ENCODE data around the gene PDE3A.
A peak's percentile ranks its signal among the peaks of the same experiment; 100 is the strongest.
"Not testable (repeated sequence)": the region's sequence is repeated elsewhere in the genome, so short reads cannot be mapped to it uniquely, and the experiment has no call there.

The PDE3A gene

DNA sequence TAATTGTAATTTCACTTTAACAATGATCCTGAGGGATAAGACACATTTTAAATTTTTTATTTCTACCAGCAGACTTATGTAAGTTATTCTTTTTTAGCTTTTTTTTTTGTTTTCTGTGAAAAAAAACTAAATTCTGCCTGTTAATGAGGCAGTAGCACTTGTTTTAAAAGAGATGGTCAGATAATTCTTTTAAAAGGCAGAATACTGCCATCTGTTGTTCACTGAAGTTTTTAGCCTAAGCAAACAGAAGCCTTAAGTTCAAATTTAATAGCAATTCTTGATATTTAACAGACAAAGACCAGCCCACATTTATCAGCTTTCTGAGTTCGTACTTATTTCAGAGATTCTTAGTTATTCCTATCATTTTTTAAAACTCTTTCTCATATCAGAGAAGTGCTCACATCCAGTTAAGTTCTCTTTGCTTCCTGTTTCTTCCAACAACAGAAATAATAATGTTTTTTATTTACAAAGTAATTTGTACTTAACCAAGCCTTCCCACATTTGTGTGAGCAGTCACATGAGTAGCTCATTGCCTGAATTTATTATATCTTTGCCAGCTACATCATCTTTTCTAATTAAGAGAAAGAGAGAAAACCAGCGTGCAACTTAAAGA is 233.4 kb downstream of the PDE3A start:
- H3K9me2 ChIP-seq (replicated peaks; ENCODE audit: insufficient read depth, low read length), result no peaks in the 10 kb centered on the region
- no peak overlapping the region for H3K27ac ChIP-seq (ENCODE audit: low read length)
- no peak overlapping the region for H3K4me2 ChIP-seq (ENCODE audit: low read depth, low read length)
- no peak overlapping the region for H3K9ac ChIP-seq (ENCODE audit: low read length)
- H2AFZ ChIP-seq (ENCODE audit: low read length), result no peak overlapping the region
- H3K27me3 ChIP-seq (replicated peaks; ENCODE audit: insufficient read depth, low read length), result no peaks in the 10 kb centered on the region
- DNase-seq, result peak; percentile 40
- H3K9me3 ChIP-seq (replicated peaks; ENCODE audit: insufficient read depth, low read length), result no peaks in the 10 kb centered on the region
- no peak overlapping the region for H3K4me3 ChIP-seq (ENCODE audit: low read length)
- TF ChIP-seq EZH2phosphoT487 (IDR thresholded peaks at IDR 0.05; ENCODE audit: low read length), result no peak
- TF ChIP-seq, protein P1, sequence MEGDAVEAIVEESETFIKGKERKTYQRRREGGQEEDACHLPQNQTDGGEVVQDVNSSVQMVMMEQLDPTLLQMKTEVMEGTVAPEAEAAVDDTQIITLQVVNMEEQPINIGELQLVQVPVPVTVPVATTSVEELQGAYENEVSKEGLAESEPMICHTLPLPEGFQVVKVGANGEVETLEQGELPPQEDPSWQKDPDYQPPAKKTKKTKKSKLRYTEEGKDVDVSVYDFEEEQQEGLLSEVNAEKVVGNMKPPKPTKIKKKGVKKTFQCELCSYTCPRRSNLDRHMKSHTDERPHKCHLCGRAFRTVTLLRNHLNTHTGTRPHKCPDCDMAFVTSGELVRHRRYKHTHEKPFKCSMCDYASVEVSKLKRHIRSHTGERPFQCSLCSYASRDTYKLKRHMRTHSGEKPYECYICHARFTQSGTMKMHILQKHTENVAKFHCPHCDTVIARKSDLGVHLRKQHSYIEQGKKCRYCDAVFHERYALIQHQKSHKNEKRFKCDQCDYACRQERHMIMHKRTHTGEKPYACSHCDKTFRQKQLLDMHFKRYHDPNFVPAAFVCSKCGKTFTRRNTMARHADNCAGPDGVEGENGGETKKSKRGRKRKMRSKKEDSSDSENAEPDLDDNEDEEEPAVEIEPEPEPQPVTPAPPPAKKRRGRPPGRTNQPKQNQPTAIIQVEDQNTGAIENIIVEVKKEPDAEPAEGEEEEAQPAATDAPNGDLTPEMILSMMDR (IDR thresholded peaks at IDR 0.05; ENCODE audit: low read length), result peak; percentile 32
- no peaks in the 10 kb centered on the region for H3K79me2 ChIP-seq (ENCODE audit: low read length)
- H3K4me1 ChIP-seq (ENCODE audit: low read length), result 0 out of 2 replicates have a peak, but pooled peaks cover 6% of the 10 kb centered on the region
- peaks cover 4% of the 10 kb centered on the region; the same call in 1 of the 2 replicates for H3F3A ChIP-seq (ENCODE audit: insufficient read depth, low read length)
- H3K36me3 ChIP-seq (replicated peaks; ENCODE audit: insufficient read depth, low read length), result no peaks in the 10 kb centered on the region
- no peaks in the 10 kb centered on the region for H4K20me1 ChIP-seq (ENCODE audit: insufficient read depth, low read length)

DNA sequence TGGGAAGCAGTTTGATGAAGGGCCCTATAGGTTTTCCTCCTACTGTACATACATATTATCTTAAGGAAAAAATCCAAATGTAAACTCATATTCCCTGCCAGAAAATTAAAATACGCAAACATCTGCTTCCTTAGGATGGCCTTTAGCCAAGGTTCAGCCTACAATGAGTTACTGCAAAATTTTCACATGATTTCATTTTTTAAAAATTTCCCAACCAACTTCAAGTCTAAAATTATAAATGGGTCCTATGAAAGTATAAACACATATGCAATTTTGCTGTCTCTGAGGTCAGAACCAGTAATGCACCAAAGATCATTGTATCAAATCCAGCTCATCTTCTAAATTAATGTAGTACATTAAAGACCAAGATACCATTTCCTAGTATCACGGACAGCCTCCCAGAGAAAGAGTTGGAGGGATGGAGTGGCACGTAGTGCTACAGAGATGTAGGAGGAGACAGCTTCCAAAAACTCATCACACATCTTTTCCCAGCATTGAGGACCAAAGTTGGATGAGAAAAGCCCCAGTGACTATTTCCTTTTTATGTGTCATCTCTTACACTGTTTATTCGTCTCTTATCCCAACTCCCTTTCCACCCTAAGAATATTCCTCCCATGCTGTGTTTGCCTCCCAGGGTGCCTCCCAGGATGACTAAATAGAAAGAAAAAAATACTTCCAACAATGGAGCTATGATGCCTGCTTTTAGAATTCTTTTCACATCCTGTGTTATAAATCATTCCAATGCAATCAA is 234.5 kb downstream of the PDE3A start:
- Histone ChIP-seq H3K27me3 (replicated peaks; ENCODE audit: insufficient read depth, low read length) (no peaks in the 10 kb centered on the region), H3K4me3 (ENCODE audit: low read length) (no peak overlapping the region), H3K79me2 (ENCODE audit: low read length) (no peaks in the 10 kb centered on the region), H2AFZ (ENCODE audit: low read length) (no peak overlapping the region), H3K9me2 (replicated peaks; ENCODE audit: insufficient read depth, low read length) (no peaks in the 10 kb centered on the region), H3K9me3 (replicated peaks; ENCODE audit: insufficient read depth, low read length) (no peaks in the 10 kb centered on the region), H3K27ac (ENCODE audit: low read length) (no peak overlapping the region), H3K4me2 (ENCODE audit: low read depth, low read length) (no peak overlapping the region), H4K20me1 (ENCODE audit: insufficient read depth, low read length) (no peaks in the 10 kb centered on the region), H3K4me1 (ENCODE audit: low read length) (no peaks in the 10 kb centered on the region), H3K36me3 (replicated peaks; ENCODE audit: insufficient read depth, low read length) (no peaks in the 10 kb centered on the region), H3K9ac (ENCODE audit: low read length) (no peak overlapping the region), H3F3A (ENCODE audit: insufficient read depth, low read length) (no peaks in the 10 kb centered on the region; the same call in 1 of the 2 replicates)
- DNase-seq, result no peak
- no peak for TF ChIP-seq EZH2phosphoT487 (IDR thresholded peaks at IDR 0.05; ENCODE audit: low read length)
- no peak for TF ChIP-seq EZH2 (optimal IDR thresholded peaks at IDR 0.05; ENCODE audit: low read depth, low read length)
- TF ChIP-seq, protein P1 (IDR thresholded peaks at IDR 0.05; ENCODE audit: low read length), result no peak

DNA sequence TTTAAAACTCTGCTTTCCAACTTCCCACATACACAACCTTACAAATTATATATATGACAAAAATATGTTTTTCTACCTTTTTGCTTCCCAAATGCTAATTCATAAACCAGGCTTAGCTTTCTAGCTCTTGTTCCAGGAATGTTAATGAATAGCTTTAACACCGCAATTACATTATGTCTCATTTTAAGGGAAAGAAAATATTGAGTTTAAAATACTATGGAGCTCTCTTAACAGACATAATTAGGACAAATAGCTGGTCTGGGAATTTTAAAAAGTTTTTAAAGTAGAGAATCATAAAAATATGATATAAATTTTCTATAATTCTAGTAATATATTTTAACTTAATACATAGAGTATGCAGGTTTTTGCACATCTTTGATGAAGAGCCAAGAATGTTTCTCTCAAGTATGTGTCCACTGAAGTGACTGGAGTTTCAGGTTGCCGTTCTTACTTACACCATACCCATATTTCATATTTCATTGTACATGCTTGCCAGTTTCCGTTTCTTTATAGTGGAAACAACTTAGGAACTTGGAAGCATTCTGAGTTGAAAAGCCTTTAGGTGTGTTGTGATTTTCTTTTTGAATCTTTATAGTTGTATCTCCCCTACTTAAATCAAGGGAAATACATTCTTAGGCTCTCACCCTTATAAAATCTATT is 236.2 kb downstream of the PDE3A start:
- Histone ChIP-seq H3K27ac (ENCODE audit: low read length) (no peak overlapping the region), H3K27me3 (replicated peaks; ENCODE audit: insufficient read depth, low read length) (no peaks in the 10 kb centered on the region), H3K4me2 (ENCODE audit: low read depth, low read length) (no peak overlapping the region), H2AFZ (ENCODE audit: low read length) (no peak overlapping the region), H3K9me3 (replicated peaks; ENCODE audit: insufficient read depth, low read length) (no peaks in the 10 kb centered on the region), H3K79me2 (ENCODE audit: low read length) (no peaks in the 10 kb centered on the region), H3K9ac (ENCODE audit: low read length) (no peak overlapping the region), H3K4me1 (ENCODE audit: low read length) (no peaks in the 10 kb centered on the region), H4K20me1 (ENCODE audit: insufficient read depth, low read length) (no peaks in the 10 kb centered on the region), H3F3A (ENCODE audit: insufficient read depth, low read length) (no peaks in the 10 kb centered on the region), H3K4me3 (ENCODE audit: low read length) (no peak overlapping the region), H3K9me2 (replicated peaks; ENCODE audit: insufficient read depth, low read length) (no peaks in the 10 kb centered on the region), H3K36me3 (replicated peaks; ENCODE audit: insufficient read depth, low read length) (no peaks in the 10 kb centered on the region)
- no peak for TF ChIP-seq EZH2 (optimal IDR thresholded peaks at IDR 0.05; ENCODE audit: low read depth, low read length)
- no peak for TF ChIP-seq EZH2phosphoT487 (IDR thresholded peaks at IDR 0.05; ENCODE audit: low read length)
- TF ChIP-seq, protein P1 (IDR thresholded peaks at IDR 0.05; ENCODE audit: low read length), result no peak
- no peak for DNase-seq

DNA sequence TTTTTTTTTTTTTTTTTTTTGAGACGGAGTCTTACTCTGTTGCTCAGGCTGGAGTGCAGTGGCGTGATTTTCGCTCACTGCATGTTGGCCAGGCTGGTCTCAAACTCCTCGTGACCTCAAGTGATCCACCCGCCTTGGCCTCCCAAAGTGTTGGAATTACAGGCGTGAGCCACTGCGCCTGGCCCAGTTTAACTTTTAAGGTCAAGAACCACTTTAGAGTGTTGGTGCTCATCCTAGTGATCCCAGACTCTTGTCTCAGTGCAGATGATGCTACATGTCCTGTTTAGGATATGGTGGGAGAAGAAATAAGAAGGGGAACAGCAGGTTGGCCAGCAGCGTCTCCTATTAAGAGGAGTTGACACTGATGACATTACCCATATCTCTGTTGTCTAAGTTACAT is 246.7 kb downstream of the PDE3A start:
- H3K9me2 ChIP-seq (replicated peaks; ENCODE audit: insufficient read depth, low read length); H3K27me3 ChIP-seq (replicated peaks; ENCODE audit: insufficient read depth, low read length); H3K36me3 ChIP-seq (replicated peaks; ENCODE audit: insufficient read depth, low read length); H3K4me2 ChIP-seq (ENCODE audit: low read depth, low read length); H3K27ac ChIP-seq (ENCODE audit: low read length); H2AFZ ChIP-seq (ENCODE audit: low read length); H3K4me3 ChIP-seq (ENCODE audit: low read length); H3K9ac ChIP-seq (ENCODE audit: low read length); H3F3A ChIP-seq (ENCODE audit: insufficient read depth, low read length); H3K79me2 ChIP-seq (ENCODE audit: low read length); DNase-seq; H3K4me1 ChIP-seq (ENCODE audit: low read length); H3K9me3 ChIP-seq (replicated peaks; ENCODE audit: insufficient read depth, low read length); H4K20me1 ChIP-seq (ENCODE audit: insufficient read depth, low read length): not testable (repeated sequence)
